NCI-H1417 (cell line): ENCODE measurements around the gene SUPT20H.

Experiments
- DNase-seq, 3 experiments: peaks; one replicate each; lab custom pipeline; 2025; lab: John Stamatoyannopoulos, UW

Gene SUPT20H

DNA sequence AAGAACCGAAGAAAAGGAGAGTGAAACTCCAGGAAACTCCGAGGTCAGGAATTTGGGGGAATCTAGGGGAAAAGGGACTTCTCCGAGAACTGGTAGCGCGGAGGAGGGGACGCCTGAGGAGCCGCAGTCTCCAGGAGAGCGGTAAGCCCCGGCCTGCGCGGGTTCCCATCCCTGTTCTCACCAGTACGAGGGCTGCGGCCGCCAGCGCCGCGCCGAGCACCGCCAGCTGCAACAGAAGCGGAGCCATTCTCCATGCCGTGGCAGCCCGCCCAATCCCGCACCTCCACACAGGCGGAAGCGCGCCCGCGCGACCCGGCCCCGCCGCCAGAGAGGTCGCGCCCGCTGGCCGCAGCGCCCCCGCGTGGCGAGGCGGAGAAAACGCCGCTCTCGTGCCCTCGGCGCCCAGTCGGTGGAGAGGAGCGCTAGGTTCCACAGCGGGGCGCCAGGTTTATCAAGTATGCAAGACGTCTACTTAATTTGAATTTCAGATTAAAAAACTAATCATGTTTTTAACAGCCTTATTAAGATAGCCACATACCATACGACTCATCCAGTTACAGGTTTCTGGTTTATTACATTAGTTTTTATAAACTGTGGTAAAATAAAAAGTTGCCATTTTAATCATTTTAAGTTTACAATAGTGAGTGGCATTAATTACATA lies 60.3 kb downstream of the SUPT20H start, which contains the start of gene ALG5:
TSS of gene ALG5 (minus strand) at position 287 of the 661 bp plus-strand sequence. CDS start at position 247, 40 bp downstream.
- peak; percentile 90 to 93 (median 92) for DNase-seq

DNA sequence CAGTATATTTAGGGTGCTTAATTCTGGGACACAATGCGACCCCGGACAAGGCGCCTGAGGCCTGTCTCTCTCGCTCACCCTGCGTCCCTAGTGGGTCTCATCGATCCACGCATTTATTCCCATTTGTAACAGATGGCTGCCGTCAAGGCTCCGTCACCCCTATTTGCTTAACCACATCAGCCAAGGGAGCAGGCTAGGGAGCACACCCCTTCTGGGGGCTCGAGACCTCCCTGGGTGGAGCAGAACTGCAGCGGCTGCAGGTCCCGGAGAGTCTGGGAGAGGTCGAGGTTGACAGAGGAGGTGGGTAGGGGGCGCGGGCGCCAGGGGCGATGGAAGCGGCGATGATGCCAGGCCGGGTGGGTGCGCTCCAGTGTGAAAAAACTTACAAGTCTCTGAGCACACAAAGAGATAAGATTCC lies 60.9 kb downstream of the SUPT20H start:
- peak in 2 of 3 experiments; percentile 64 to 65 for DNase-seq

DNA sequence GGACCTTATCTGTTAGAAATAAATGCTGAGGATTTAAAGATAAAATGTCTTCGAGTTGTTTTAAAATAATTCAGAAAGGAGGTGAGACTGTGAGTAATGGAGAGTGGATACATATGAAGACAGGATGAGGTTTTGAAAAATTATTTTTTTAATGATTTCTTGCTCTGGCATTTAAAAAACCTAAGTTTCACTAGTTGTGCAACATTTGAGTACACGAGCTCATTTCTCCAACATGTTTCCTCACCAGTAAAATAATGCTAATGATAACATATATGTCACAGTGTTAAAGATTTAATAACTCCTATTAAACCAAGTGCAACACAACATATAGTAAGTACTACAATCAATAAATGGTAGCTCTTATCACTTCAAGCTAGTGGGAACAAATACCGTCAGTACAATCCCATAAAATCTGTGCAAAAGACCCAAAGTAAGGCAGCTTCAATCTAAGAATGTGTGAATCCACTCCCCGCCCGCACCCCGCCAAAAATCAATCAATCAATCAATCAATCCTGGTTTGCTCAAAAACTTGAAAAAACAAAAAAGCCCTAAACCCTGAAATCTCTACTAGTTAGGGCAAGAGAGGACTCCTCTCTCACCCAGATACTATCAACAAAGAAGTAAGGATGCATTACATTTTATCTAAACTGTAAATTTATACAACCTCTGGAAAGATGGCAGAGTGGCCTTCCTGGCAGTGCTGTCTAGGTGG lies 61.6 kb downstream of the SUPT20H start:
- DNase-seq = no peak

DNA sequence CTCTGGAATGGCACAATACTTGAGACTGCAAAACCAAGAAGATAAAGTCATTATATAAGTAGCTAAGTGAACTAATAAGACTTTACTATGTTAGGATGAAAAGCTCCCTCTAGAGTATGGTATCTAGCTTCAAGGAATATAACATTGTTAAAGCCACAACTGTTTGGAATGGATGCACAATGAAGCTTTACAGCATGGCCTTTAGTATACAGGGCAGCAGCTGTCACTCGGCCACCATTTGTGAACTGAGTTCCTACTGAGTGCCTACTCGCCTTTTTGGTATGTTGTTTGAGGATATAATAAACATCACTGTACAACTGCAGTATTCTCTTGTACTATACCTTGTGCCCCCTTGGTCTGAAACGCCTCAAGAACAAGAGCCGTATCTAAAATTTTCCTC lies 67.1 kb downstream of the SUPT20H start:
- DNase-seq = no peak

- DNase-seq = peak in 1 of 3 experiments; percentile 42
Observed at GRCh38 chr13:36986462-36987240, 72.8 kb downstream of the SUPT20H start.

DNA sequence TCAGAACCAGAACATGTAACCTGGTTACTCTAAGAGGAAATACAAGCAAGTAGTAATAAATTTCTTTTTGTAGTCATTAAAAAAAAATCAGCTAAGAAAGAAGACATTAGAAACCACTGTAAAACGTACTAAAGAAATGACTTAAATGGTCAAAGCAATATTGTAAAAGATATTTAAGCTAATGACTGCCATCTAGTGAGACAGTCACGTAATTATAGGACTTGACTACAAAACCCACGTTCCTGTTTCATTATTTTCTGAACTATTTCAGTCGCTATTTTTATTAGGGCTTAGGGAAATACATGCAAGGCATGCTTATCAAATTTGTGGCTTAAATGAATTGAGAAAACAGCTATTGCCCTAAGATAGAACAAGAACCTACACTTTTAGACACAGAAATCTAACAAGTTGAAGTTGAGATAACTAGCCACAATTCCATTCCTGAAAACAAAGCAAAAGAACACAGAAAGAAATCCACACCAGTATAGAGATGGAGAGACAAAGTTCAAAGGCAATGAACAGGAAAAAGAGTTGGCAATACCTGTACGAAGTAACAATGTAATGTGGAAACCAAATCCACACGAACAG lies 78.2 kb downstream of the SUPT20H start:
- DNase-seq = peak; percentile 9 to 68 (median 45)

GRCh38 chr13:36979361-36980050 lies 80.0 kb downstream of the SUPT20H start:
- DNase-seq = no peak

DNA sequence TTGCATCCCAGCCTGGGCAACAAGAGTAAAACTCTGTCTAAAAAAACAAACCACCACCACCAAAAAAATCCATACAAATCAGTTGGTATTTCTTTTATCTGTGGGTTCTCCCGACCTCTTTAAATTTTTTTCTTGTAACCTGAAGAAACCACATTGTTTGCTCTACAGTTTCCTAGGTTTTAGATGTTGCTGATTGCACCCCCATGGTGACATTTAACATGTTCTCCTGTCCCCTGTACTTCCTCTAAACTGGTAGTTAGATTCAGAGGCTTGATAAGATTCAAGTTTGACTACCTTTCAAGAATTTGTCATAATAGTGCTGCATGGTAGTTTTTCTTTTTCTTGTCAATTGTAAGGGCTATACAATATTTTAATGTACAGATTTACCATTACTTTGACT lies 84.3 kb downstream of the SUPT20H start:
- no peak for DNase-seq

DNA sequence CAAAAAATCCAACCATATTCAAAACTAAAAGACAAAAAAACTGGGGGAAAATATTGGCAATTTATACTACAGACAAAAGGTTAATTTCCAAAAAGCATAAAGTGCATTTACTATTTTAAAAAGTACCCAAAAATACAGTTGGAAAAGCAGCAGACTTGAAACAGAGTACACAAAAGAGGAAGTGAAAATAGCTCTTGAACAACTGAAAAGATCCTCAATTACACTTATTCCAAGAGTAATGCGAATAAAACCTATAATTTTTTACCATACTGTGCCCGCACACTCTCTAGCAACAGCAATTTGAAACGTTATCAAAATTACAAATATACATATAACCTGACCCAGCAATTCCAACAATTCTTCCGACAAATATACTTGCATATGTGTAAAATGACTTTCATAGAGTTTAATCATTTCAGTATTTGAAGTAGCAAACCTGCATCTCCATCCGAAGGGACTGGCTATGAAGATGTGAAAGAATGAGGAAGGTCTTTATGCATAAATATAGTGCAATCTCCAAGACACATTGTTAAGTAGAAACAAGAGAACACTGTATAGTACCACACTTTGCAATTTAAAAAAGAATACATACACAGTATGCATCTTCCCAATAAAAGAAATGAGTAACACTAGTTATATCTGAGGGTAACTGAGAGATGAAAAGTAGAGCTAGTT lies 85.7 kb downstream of the SUPT20H start:
- DNase-seq = no peak

DNA sequence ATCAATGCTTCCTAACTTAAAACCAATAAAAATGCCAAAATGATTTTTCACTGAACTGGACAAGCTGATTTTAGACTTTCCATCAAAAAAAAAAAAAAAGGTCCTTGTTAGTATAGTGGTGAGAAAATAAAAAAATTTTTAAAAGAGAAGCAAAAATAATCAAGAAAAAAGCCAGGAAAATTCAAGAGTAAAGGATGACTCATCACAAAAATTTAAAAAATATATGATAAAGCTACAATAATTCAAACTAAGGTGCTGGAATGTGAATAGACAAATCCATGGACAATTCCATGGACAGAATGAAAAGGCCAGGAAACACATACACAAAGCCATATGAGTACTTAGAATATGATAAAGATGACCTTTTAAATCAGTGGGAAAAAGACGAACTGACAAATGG lies 86.5 kb downstream of the SUPT20H start:
- DNase-seq = no peak

GRCh38 chr13:36966404-36966803 lies 93.1 kb downstream of the SUPT20H start:
- DNase-seq = no peak

GRCh38 chr13:36965767-36966166 lies 93.7 kb downstream of the SUPT20H start:
- DNase-seq = peak in 2 of 3 experiments; percentile 23 to 51

DNA sequence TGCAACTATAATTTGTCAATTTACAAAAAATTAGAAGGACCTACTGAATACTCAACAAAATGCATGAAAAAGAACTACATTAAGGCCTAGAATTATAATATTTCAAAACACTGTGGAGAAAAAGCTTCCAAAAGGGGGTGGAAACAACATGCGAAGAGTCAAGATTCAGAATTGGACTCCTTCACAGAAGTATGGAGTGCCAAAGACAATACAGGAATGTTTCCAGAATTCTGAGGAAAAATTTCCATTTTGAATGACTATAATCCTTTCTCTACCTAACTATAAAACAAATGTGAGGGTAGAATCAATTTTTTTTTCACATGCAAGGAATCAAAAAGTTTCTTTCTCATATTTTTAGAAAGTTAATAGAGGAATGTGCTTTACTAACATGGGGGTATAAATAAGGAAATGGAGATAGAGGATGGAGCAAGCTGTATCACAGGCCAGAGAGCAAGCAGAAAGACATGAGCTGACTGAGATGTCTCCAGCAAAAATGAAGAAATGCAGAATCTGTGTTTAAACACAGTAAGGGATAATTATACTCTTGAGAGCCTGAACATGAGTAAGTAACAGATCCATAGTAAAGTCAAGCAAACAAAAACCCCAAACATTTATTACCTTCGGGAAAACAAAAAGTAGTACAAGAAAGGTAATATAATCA lies 99.9 kb downstream of the SUPT20H start:
- DNase-seq = no peak
